Activated T-helper 1 cell treated with Interleukin-2 at 50 U/mL for 16 hours (primary cell): ENCODE measurements around the gene CRCP.

ENCODE experiments used
- DNase-seq: peaks from one replicate; pipeline ENCODE4 v3.0.0-alpha.2; 2020; ENCODE audit warnings: low read depth

CRCP gene

GRCh38 chr7:66189695-66190503 is 75.3 kb downstream of the CRCP start:
- no peak for DNase-seq

DNA sequence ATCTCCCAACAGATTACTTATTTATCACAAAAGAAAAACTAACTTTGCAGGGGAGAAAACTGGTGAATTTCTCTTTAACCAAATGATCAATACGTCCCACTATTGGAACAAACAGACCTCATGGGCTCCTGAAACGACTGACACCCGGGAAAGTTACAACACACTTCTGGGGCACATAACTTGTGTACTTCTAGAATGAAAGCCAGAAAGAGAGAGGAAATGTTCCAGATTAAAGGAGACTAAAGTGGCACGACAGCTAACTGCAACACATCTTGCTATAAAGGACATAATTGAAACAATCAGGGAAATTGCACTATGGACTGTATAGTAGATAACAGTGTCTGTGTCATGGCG is 75.8 kb downstream of the CRCP start:
- DNase-seq, result no peak

DNA sequence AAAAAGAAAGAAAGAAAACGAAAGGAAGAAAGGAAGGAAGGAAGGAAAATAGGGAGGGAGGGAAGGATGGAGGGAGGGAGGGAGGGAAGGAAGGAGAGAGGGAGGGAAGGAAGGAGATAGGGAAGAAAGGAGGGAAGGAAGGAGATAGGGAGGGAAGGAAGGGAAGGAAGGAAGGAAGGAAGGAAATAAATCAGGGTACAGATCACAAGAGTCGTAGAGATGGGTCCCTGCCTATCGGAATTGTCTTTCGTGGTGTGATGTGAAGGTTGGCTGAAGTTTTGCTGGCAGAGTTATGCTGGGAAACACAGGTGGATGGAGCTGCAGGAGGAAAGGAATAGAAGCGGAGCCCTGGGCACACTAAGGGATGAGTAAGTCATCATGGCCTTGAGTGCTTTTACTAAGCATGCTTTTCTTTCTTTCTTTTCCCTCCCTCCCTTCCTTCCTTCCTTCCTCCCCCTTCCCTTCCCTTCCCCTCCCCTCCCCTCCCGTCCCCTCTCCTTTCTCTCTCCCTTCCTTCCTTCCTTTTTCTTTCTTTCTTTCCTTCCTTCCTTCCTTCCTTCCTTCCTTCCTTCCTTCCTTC is 78.6 kb downstream of the CRCP start:
- DNase-seq, result no peak

DNA sequence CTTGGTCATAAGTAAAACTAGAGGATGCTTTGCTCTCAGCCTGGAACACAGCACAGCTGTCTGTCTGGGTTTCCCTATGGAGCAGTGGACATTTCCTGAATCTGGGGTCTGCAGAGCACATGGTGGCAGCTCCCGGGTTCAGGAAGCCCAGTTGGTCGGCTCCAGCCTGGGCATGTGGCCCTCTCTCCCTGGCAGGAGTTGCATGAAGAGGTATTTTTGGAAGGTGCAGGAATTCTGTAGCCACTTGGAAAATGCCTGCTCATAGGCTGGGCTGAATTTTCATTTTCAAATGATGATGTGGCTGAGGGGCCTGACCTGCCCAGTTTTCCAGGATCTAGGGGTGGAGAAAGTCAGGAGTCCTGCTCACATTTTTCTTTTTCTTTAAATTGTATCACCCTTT is 83.8 kb downstream of the CRCP start:
- DNase-seq, result no peak

- no peak for DNase-seq
Observed at GRCh38 chr7:66198956-66199355, 84.3 kb downstream of the CRCP start.

DNA sequence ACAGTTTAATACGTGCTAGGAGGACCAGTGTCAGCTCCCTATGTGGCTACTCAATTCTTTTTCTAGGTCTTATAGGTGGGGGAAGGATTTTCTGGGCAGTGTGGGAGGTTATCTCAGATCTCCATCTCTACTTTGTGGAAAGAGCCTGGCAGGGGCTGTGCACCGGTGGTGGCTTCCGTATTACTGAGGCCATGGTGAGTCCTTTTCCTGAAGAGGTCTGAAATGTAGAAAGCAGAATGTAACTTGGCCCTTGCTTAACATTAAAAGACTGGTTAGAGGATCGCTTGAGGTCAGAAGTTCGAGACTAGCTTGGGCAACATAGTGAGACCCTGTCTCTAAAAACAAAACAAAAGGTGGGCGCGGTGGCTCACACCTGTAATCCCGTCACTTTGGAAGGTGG is 87.8 kb downstream of the CRCP start:
- no peak for DNase-seq
